ENCODE data around the gene LAMA5. TPM values are rescaled to one million over a fixed set of nuclear protein-coding genes. Genes with fewer than 3 reads are reported as not detected.

Gene LAMA5, protein sequence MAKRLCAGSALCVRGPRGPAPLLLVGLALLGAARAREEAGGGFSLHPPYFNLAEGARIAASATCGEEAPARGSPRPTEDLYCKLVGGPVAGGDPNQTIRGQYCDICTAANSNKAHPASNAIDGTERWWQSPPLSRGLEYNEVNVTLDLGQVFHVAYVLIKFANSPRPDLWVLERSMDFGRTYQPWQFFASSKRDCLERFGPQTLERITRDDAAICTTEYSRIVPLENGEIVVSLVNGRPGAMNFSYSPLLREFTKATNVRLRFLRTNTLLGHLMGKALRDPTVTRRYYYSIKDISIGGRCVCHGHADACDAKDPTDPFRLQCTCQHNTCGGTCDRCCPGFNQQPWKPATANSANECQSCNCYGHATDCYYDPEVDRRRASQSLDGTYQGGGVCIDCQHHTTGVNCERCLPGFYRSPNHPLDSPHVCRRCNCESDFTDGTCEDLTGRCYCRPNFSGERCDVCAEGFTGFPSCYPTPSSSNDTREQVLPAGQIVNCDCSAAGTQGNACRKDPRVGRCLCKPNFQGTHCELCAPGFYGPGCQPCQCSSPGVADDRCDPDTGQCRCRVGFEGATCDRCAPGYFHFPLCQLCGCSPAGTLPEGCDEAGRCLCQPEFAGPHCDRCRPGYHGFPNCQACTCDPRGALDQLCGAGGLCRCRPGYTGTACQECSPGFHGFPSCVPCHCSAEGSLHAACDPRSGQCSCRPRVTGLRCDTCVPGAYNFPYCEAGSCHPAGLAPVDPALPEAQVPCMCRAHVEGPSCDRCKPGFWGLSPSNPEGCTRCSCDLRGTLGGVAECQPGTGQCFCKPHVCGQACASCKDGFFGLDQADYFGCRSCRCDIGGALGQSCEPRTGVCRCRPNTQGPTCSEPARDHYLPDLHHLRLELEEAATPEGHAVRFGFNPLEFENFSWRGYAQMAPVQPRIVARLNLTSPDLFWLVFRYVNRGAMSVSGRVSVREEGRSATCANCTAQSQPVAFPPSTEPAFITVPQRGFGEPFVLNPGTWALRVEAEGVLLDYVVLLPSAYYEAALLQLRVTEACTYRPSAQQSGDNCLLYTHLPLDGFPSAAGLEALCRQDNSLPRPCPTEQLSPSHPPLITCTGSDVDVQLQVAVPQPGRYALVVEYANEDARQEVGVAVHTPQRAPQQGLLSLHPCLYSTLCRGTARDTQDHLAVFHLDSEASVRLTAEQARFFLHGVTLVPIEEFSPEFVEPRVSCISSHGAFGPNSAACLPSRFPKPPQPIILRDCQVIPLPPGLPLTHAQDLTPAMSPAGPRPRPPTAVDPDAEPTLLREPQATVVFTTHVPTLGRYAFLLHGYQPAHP (N-terminal part only)
- 230 to 491 TPM (median 415 TPM) in 5 replicates for total RNA-seq (2022; extraction: Qiagen RNA extraction)

GRCh38 chr20:62367136-62367632 lies at the start of gene LAMA5:
Gene LAMA5, minus strand, starts transcription at chr20:62367312. Its CDS starts 67 bp downstream, at chr20:62367245.

DNA sequence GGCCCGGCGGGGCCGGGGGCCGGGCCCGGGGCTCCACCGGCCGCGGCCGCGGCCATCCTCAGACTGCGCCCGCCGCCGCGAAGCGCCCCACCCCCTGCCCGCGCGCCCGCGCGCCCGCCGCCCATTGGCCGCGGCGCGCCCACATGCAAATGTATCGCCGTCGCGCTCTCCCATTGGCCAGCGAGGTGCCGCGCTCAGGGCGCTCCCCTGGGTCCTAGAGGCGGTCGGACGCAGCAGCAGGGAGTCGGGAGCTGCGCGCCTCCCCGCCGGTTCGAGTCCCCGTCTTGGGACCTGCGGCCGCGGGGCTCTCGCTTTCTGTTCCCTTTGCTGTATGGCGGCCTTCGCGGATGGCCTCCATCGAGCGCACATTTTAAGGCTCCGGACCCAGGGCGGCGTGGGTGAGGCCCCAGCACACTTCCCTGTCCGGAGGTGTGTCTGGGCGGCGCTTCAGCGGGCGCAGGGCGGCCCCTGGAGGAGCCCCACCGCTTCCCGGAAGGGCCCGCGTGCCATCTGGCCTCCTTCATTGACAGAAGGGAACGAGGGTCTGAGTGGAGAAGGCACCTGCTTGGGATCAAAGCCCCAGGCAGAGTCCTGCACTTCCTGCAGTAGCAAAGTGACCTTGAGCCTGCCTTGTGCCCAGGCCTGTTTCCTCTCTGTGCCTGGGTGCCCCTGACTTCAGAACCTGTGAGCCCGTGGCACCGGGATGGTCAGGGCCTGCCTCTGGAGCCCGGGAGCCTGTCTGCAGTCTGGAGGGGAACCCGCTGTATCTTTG lies 40.3 kb upstream of the LAMA5 start, which contains the start of gene CABLES2:
TSS of gene CABLES2 (minus strand) at position 65 of the 772 bp plus-strand sequence. CDS start at position 56, 9 bp downstream.

GRCh38 chr20:62386383-62387218 lies 19.5 kb upstream of the LAMA5 start, which contains the start of gene RPS21:
Gene RPS21, plus strand, starts transcription at chr20:62387103. Its CDS starts 236 bp downstream, at chr20:62387339.

GRCh38 chr20:62302341-62303061 lies 64.6 kb downstream of the LAMA5 start, which contains the start of gene ADRM1:
Gene ADRM1, plus strand, starts transcription at chr20:62302997. Its CDS starts 572 bp downstream, at chr20:62303569.

Other genes starting within 250 kb of the LAMA5 start
- 23.4 to 27.6 TPM (median 26.3 TPM) in 5 replicates for gene LSM14B, start 244.8 kb downstream of the LAMA5 start, total RNA-seq (2022; extraction: Qiagen RNA extraction)
- gene PSMA7, start 223.9 kb downstream of the LAMA5 start, total RNA-seq (2022; extraction: Qiagen RNA extraction), result 488 to 600 TPM (median 589 TPM) in 5 replicates
- gene SS18L1, start 223.5 kb downstream of the LAMA5 start, total RNA-seq (2022; extraction: Qiagen RNA extraction), result 6.6 to 11.0 TPM (median 10.3 TPM) in 5 replicates
- gene MTG2, start 184.3 kb downstream of the LAMA5 start, total RNA-seq (2022; extraction: Qiagen RNA extraction), result 27.8 to 40.5 TPM (median 38.6 TPM) in 5 replicates
- 0.02 to 0.05 TPM (median 0.03 TPM) in 3 of 5 replicates, not detected in the others for gene HRH3, start 147.0 kb downstream of the LAMA5 start, total RNA-seq (2022; extraction: Qiagen RNA extraction)
- 17.6 to 21.6 TPM (median 19.6 TPM) in 5 replicates for gene OSBPL2, start 128.8 kb downstream of the LAMA5 start, total RNA-seq (2022; extraction: Qiagen RNA extraction)
- gene ADRM1, start 64.3 kb downstream of the LAMA5 start, total RNA-seq (2022; extraction: Qiagen RNA extraction), result 154 to 199 TPM (median 192 TPM) in 5 replicates
- gene RPS21, start 19.8 kb upstream of the LAMA5 start, total RNA-seq (2022; extraction: Qiagen RNA extraction), result 2,342 to 3,175 TPM (median 2,815 TPM) in 5 replicates
- gene CABLES2, start 40.0 kb upstream of the LAMA5 start, total RNA-seq (2022; extraction: Qiagen RNA extraction), result 3.8 to 5.8 TPM (median 5.0 TPM) in 5 replicates
- gene RBBP8NL, start 60.2 kb upstream of the LAMA5 start, total RNA-seq (2022; extraction: Qiagen RNA extraction), result 0.15 to 0.24 TPM (median 0.20 TPM) in 5 replicates
- 0.53 to 0.92 TPM (median 0.81 TPM) in 5 replicates for gene GATA5, start 108.7 kb upstream of the LAMA5 start, total RNA-seq (2022; extraction: Qiagen RNA extraction)